HG03342 (cell line): ENCODE measurements around the gene SNAI3.
"Not testable (repeated sequence)": the region's sequence is repeated elsewhere in the genome, so short reads cannot be mapped to it uniquely, and the experiment has no call there.

Experiments
- ATAC-seq: cut with Tn5 transposase; IDR thresholded peaks from one replicate; pipeline ENCODE4 v1.9.1; 2021; ENCODE audit warnings: mild to moderate bottlenecking, moderate library complexity; ENCODE audit not compliant: unreplicated experiment

Gene SNAI3

DNA sequence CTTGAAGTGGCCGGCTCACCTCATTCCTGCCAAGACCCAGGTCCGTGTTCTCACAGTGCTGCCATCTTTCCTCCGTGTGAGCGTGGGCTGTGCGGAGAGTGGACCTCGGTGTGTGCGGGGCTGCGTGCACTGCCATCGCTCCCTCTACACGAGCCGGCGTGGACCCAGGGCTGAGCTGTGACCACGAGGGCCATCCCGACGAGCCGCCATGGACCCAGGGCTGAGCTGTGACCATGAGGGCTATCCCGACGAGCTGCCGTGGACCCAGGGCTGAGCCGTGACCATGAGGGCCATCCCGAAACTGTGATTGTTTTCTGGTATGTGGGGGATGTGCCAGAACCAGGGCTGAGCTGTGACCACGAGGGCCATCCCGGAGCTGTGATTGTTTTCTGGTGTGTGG, 14.5 kb downstream of the SNAI3 start:
- ATAC-seq = no peak

DNA sequence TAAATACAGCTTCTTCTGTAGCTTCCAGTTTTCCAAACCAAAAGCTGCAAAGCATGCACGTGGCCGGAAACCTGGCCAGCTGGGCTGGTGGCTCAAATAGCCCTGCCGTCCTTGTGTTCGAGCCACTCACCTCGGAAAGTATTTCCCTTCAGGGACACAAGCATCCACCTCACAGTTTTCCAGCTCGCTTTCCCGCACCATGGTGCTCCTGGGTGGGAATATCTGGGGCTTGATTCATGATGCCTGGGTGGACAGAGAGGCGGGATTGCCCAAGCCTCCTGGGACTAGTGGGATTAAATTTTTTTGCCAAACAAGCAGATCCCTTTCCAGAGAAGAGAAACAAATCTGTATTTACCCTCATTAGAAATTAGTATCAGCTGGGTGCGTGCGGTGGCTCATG, 16.3 kb downstream of the SNAI3 start:
- ATAC-seq = no peak

- not testable (repeated sequence) for ATAC-seq
These were observed 16.8 kb downstream of the SNAI3 start for GRCh38 chr16:88669493-88669892.

GRCh38 chr16:88667461-88667860, 18.8 kb downstream of the SNAI3 start:
- no peak for ATAC-seq

GRCh38 chr16:88665570-88665969, 20.7 kb downstream of the SNAI3 start:
- ATAC-seq = no peak

- no peak for ATAC-seq
These were observed 21.2 kb downstream of the SNAI3 start for GRCh38 chr16:88665148-88665547.

DNA sequence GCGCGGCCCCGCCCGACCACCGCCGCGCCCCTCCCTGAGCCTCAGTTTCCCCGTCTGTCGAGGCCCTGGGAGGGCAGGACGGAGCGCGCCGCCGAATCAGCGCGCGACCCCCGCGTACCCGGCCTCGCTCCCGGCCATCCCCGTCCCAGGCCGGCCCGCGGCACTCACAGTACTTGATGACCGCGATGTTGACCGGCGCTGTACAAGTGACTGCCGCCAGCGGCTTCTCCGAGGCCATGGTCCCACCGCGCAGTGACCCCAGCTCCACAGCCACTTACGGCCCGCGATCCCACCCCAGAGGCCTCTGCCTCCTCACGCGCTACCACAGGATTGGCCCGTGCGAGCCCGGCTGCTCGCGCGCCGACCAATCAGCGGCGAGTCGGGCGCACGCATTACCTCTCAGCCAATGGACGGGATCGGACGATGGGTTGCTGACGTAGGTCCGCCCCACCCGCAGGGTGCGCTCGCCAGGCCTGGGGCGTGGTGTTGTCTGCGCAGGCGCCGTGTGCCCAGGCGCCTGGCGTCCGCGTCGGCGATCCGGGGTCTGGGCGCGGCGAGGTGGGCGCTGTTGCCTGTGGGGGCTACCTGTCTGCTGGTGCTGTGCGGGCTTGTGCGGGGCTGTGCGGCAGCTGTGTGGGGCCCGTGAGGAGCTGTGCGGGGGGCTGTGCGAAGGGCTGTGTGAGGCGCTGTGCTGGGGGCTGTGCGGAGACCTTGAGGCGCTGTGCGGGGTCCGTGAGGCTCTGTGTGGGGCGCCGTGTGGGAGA, 23.3 kb downstream of the SNAI3 start, which contains the start of gene MVD:
Gene MVD, minus strand, starts transcription at position 249 of the 764 bp plus-strand sequence. Its CDS starts 11 bp downstream, at position 238.
- peak; percentile 92 for ATAC-seq

DNA sequence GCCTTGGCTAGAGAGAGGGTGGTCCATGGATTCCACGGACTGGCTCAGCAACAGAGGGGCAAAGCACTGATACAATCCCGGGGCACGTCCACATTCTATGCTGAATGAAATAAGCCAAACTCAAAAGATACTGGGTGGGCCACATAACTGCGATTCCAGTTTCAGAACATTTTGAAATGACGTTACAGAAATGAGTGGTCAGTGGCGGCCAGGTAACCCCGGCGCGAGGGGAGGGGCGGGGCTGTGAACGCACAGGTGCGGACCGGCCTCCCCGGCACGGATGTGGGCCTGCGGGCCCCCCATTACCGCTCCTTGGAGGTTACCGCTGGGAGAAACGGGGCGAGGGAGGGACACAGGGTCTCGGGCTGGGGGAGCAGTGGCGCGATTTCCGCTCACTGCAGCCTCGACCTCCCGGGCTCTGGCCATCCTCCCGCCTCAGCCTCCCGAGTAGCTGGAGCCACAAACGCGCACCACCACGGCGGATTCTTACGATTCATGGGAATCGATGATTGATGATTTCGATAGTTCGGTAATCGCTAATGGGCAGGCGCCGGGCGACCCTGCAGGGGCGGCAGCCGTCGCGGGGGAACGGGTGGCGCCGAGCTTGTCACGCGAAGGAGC, 24.0 kb downstream of the SNAI3 start:
- no peak for ATAC-seq

DNA sequence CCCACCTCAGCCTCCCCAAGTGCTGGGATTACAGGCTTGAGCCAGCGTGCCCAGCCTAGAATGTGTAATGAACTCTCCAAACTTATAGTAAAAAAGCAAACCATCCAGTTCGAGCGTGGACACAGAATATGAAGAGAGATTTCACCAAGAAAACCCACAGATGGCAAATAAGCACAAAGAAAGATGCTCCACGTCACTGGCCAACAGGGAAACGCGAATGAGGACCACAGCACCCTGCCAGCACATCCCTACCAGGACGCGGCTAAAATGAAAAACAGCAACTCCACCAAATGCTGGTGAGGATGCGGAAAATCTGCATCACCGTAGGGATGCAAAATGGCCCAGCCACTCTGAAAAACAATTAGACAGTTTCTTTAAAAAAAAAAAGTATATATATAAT, 24.8 kb downstream of the SNAI3 start:
- no peak for ATAC-seq

DNA sequence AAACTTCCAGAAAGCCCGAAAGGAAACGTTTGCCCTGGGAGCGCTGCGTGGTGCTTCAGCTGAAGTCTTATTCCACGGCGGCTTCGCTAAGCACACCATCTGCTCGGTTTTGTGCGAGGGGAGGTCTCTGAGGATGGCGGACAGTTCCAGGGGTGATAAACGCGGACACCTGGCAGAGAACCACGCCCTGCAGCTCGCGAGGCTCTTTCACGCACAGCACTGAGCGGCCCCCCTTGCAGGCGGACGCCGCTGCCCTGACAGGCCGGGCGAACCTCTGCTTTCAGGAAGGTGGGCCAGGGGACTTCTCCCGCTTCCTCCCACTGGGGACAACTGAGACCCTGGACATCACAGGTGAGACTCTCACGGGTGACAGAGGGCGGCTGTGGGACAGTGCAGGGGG, 27.1 kb downstream of the SNAI3 start:
- no peak for ATAC-seq

DNA sequence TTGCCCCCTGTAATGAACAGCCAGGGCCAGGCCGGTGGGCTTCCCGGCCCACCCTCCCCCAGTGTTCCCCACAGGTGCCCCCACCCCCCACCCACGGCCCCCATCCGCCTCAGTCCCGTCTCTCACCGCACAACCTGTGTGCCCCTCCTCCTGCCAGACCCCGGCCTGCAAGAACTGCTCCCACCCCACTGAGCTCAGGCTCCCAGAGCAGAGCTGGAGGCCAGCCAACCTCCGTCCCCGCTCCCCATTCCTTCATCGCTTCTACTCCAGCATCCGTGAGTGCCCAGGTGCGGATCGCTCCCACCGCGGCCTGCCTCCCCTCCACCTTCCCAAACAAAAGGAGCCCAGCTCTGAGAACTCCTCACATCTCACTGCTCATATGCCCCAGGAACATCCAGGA, 27.6 kb downstream of the SNAI3 start:
- no peak for ATAC-seq

DNA sequence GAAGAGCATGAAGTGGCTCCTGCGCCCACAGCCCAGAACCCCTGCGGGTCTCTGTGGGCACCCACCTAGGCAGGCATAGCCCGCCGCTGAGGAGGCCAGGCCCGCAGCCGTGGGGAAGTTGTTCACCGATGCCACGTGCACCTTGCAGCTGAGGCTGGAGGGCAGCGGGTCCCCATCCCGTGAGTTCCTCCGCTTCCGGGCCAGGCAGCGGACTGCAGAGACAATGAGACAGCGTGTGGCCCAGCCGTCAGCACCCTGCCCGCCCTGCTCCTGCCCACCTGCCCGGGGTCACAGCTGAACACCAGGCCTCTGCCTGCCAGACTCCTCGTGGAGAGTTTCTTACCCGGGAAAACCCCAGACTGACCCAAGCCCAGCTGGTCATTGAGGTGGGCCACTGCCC, 28.9 kb downstream of the SNAI3 start:
- ATAC-seq = no peak

- no peak for ATAC-seq
These were observed 29.9 kb downstream of the SNAI3 start for GRCh38 chr16:88656291-88656980.

GRCh38 chr16:88655733-88656281, 30.5 kb downstream of the SNAI3 start:
- no peak for ATAC-seq

GRCh38 chr16:88655053-88655732, 31.1 kb downstream of the SNAI3 start:
- ATAC-seq = no peak

DNA sequence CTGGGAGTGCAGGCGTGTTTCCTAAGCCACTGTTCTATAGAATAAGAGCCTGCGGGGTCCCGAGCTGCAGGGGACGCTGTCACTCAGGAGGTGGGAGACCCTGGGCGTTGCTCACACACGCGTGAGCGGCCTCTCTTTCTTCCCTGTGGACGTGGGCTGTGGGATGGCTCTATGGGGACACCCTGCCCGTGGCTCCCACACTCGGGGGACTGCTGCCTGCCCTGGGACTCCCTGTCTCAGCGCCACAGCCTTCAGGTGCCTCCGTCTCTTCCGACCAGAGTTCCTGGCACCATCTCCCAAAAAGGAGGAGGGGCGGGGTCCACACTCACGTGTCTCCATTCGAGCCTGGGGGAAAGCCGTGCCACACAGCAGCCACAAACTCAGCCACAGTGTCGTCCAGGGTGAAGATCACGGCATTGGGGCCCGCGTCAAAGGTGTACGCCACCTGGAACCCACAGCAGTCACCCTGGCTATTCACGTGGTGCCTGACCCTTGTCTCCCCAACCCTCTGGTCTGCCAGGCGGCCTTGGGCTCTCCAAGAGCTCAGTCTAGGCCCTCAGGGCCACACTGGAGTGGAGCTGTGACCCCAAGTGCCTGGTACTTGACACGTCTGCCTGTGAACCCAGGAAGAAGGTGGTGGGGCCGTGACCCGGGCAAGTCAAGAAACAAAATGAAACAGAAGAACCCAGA, 31.8 kb downstream of the SNAI3 start:
- no peak for ATAC-seq

DNA sequence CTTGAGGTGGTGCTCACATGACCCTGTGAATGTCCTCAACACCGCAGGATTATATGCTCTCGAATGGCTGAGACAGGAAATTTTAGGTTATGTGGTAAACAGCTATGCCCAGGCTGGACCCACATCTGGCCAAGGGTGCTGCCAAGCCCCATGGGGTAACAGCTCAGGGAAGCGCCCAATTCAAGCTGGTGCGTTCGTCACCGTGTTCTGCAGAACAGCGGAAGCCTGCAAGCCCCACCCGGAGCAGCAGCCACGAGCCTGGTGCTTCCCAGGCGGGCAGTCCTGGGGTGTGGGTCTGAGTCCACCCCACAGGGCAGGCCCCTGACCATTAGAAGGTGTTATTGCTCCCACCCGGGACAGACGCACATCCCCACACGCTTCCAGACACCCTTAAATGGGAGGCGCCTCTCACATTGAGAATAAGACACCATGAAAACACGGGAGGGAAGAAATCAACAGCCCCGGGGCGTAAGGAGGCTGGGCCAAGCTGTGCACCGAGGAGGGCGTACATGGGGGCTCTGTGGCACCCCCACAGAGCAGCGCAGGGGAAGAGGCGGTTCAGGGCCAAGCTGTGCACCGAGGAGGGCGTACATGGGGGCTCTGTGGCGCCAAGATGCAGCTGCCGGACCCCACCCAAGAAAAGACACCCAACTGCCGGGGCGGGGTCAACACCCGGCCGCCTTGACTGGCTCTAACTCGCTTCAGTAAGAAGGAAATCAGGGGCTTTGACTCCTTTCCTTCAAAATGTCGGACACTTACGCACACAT, 32.5 kb downstream of the SNAI3 start:
- no peak for ATAC-seq

DNA sequence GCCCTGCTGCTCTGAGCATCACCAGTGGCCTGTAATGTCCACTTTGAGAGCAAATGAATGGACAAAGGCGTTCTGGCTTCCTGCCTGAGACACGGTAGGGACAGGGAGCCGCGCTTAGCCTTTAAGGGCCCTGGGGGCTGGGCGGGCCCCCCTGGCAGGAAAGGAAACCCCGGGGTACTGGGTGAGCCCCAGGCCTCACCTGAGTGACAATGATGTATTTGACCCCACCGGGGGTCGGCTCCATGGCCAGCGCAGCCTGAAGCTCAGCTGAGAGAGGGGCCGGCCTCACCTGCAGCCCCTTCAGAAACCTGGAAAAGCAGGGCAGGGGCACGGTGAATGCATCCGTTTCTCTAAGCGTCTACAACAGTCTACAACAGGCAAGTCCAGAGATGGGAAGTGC, 33.2 kb downstream of the SNAI3 start:
- ATAC-seq = no peak

- ATAC-seq = no peak
These were observed 33.6 kb downstream of the SNAI3 start for GRCh38 chr16:88652762-88653063.
